ENCODE results near the gene SF3A2.
A peak's percentile ranks its signal among the peaks of the same experiment; 100 is the strongest.

The SF3A2 gene

GRCh38 chr19:2291185-2291751 is 54.6 kb downstream of the SF3A2 start:
- DNase-seq (ENCODE audit: low spot score) = no peak

GRCh38 chr19:2294687-2295335 is 58.2 kb downstream of the SF3A2 start:
- DNase-seq (ENCODE audit: low spot score) = peak; percentile 82

DNA sequence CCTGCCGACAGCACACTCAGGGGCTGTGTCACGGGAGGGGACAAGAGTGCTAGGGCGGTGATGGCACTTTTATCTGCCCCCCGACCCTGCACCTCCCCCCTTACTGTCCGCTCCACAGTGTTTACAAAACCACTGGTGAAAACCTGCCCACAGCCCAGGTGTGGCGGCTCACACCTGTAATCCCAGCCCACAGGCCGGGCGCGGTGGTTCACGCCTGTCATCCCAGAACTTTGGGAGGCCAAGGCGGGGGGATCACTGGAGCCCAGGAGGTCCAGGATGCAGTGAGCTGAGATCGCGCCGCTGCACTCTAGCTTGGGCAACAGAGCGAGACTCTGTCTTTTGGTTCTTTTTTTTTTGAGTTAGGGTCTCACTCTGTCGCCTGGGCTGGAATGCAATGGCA is 59.5 kb downstream of the SF3A2 start:
- no peak for DNase-seq (ENCODE audit: low spot score)
